ENCODE data around the gene PCDHGA1.

DNA sequence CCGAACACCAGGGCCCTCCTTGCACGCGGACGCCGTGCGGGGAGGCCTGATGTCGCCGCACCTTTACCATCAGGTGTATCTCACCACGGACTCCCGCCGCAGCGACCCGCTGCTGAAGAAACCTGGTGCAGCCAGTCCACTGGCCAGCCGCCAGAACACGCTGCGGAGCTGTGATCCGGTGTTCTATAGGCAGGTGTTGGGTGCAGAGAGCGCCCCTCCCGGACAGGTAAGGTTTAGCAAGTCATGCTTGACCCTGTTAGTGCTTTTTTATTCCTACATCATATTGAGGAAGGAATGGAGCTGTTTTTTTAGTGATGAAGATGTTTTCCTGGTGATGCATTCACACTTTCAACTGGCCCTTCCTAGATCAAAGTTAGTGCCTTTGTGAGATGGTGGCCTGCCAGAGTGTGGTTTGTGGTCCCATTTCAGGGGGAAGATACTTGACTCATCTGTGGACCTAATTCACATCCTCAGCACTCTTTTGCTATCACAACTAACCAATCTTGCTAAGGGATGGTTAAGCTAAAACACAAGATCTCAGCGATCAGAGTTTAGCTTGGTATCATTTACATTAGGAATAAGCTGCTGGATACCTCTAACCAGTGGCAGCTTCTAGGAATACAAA is 148.1 kb downstream of the PCDHGA1 start:
- TF ChIP-seq, protein P1, sequence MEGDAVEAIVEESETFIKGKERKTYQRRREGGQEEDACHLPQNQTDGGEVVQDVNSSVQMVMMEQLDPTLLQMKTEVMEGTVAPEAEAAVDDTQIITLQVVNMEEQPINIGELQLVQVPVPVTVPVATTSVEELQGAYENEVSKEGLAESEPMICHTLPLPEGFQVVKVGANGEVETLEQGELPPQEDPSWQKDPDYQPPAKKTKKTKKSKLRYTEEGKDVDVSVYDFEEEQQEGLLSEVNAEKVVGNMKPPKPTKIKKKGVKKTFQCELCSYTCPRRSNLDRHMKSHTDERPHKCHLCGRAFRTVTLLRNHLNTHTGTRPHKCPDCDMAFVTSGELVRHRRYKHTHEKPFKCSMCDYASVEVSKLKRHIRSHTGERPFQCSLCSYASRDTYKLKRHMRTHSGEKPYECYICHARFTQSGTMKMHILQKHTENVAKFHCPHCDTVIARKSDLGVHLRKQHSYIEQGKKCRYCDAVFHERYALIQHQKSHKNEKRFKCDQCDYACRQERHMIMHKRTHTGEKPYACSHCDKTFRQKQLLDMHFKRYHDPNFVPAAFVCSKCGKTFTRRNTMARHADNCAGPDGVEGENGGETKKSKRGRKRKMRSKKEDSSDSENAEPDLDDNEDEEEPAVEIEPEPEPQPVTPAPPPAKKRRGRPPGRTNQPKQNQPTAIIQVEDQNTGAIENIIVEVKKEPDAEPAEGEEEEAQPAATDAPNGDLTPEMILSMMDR (conservative IDR thresholded peaks at IDR 0.05; ENCODE audit: low read depth, low read length), result no peak; the same call in 1 of the 2 replicates
- TF ChIP-seq FOS (IDR thresholded peaks at IDR 0.05; ENCODE audit: low read depth, low read length), result no peak
- no peak for TF ChIP-seq POLR2A (IDR thresholded peaks at IDR 0.05; ENCODE audit: low read depth, low read length)
- TF ChIP-seq RFX5 (IDR thresholded peaks at IDR 0.05; ENCODE audit: low read depth, low read length), result no peak
- TF ChIP-seq SMC3 (IDR thresholded peaks at IDR 0.05; ENCODE audit: low read depth, low read length), result no peak
